GM23338 (cell line): Measurements from ENCODE around the gene CACNA1B. TPM values are rescaled to one million over a fixed set of nuclear protein-coding genes. Genes with fewer than 3 reads are reported as not detected.

Experiments used
- ATAC-seq: fragments of 200-7000 bp; cut with Tn5 transposase; 3 replicates; pipeline ENCODE4 v1.9.1; 2020
- DNase-seq: peaks from one replicate; pipeline ENCODE4 v3.0.0-alpha.2; 2015; ENCODE audit warnings: low spot score
- H2AFZ ChIP-seq: fragments of 200-600 bp; sonication (generic); 2 replicates; pipeline ENCODE4 v1.8.0; 2016; ENCODE audit warnings: antibody characterized with exemption, mild to moderate bottlenecking, moderate library complexity
- H3F3A ChIP-seq: fragments of 200-600 bp; sonication (generic); replicated peaks from 2 replicates; pipeline ENCODE4 v1.8.0; 2017; ENCODE audit warnings: antibody characterized with exemption, mixed run types, low read depth
- H3K27ac ChIP-seq: fragments of 200-600 bp; sonication (generic); 2 replicates; pipeline ENCODE4 v1.6.1; 2016; ENCODE audit warnings: low read depth
- H3K27me3 ChIP-seq: fragments of 200-600 bp; sonication (generic); 2 replicates; pipeline ENCODE4 v1.8.0; 2016; ENCODE audit warnings: mild to moderate bottlenecking, mixed run types, moderate library complexity; ENCODE audit not compliant: insufficient read depth
- H3K36me3 ChIP-seq: fragments of 200-600 bp; sonication (generic); 2 replicates; pipeline ENCODE4 v1.8.0; 2016; ENCODE audit warnings: mild to moderate bottlenecking; ENCODE audit not compliant: insufficient read depth
- H3K4me1 ChIP-seq: fragments of 200-600 bp; sonication (generic); 2 replicates; pipeline ENCODE4 v1.8.0; 2016; ENCODE audit warnings: mild to moderate bottlenecking, moderate library complexity; ENCODE audit not compliant: insufficient read depth
- H3K4me2 ChIP-seq: fragments of 200-600 bp; sonication (generic); 2 replicates; pipeline ENCODE4 v1.7.1; 2017; ENCODE audit warnings: mixed run types
- H3K4me3 ChIP-seq: fragments of 200-600 bp; sonication (generic); 2 replicates; pipeline ENCODE4 v1.6.1; 2016; ENCODE audit warnings: mixed run types
- H3K79me2 ChIP-seq: fragments of 200-600 bp; sonication (generic); replicated peaks from 2 replicates; pipeline ENCODE4 v1.8.0; 2017; ENCODE audit warnings: mild to moderate bottlenecking; ENCODE audit not compliant: insufficient read depth
- H3K9me2 ChIP-seq: fragments of 200-600 bp; sonication (generic); 2 replicates; pipeline ENCODE4 v1.8.0; 2017; ENCODE audit not compliant: insufficient read depth
- H4K20me1 ChIP-seq: fragments of 200-600 bp; sonication (generic); replicated peaks from 2 replicates; pipeline ENCODE4 v1.8.0; 2017; ENCODE audit warnings: mild to moderate bottlenecking; ENCODE audit not compliant: insufficient read depth
- H3K27ac Mint-ChIP-seq: 2 replicates; pipeline ENCODE4 v1.8.0; 2020; ENCODE audit warnings: inconsistent platforms, mild to moderate bottlenecking, moderate library complexity, mixed read lengths
- H3K27me3 Mint-ChIP-seq: 3 replicates; pipeline ENCODE4 v1.8.0; 2022; ENCODE audit warnings: low read depth, mild to moderate bottlenecking, moderate library complexity, mixed read lengths, inconsistent platforms; ENCODE audit not compliant: insufficient read depth, poor library complexity
- H3K36me3 Mint-ChIP-seq: 3 replicates; pipeline ENCODE4 v1.8.0; 2021; ENCODE audit warnings: low read depth, mild to moderate bottlenecking, inconsistent platforms, moderate library complexity, mixed read lengths
- H3K4me1 Mint-ChIP-seq: 3 replicates; pipeline ENCODE4 v1.8.0; 2020; ENCODE audit warnings: mild to moderate bottlenecking, inconsistent platforms, mixed read lengths
- H3K4me3 Mint-ChIP-seq: 3 replicates; pipeline ENCODE4 v1.8.0; 2021; ENCODE audit warnings: moderate library complexity, mild to moderate bottlenecking, inconsistent platforms, mixed read lengths
- H3K9me3 Mint-ChIP-seq: 3 replicates; pipeline ENCODE4 v1.8.0; 2020; ENCODE audit warnings: moderate library complexity, mild to moderate bottlenecking, inconsistent platforms, mixed read lengths
- CREB1 ChIP-seq: fragments of 250-450 bp; sonication (Bioruptor Pico); IDR thresholded peaks from 2 replicates; pipeline ENCODE4 v1.5.0; 2020; ENCODE audit warnings: low read depth, mild to moderate bottlenecking, moderate library complexity
- CTCF ChIP-seq, 2 experiments: fragments of 200-600 bp in 1 of 2; sonication (generic) in 1 of 2; conservative IDR thresholded peaks; 2 replicates each; pipeline versions ENCODE4 v1.5.1 to v1.6.1; 2016 to 2017; ENCODE audit warnings: antibody characterized with exemption in 2 of 2, low read depth in 2 of 2, mild to moderate bottlenecking in 2 of 2, moderate library complexity in 1 of 2
- ETS1 ChIP-seq: IDR thresholded peaks from 2 replicates; pipeline ENCODE4 v1.6.1; 2016; ENCODE audit warnings: antibody characterized with exemption
- EZH2 ChIP-seq: fragments of 200-600 bp; sonication (generic); IDR thresholded peaks from one replicate; pipeline ENCODE4 v1.8.0; 2017; ENCODE audit warnings: antibody characterized with exemption, mild to moderate bottlenecking, low read depth; ENCODE audit not compliant: unreplicated experiment
- EZH2phosphoT487 ChIP-seq: fragments of 200-600 bp; sonication (generic); IDR thresholded peaks from one replicate; pipeline ENCODE4 v1.8.1; 2018; ENCODE audit warnings: antibody characterized with exemption; ENCODE audit not compliant: unreplicated experiment
- JUNB ChIP-seq: IDR thresholded peaks from one replicate; pipeline ENCODE4 v1.6.1; 2016; ENCODE audit warnings: antibody characterized with exemption; ENCODE audit not compliant: unreplicated experiment
- NANOG ChIP-seq: IDR thresholded peaks from 2 replicates; pipeline ENCODE4 v1.6.1; 2016; ENCODE audit warnings: antibody characterized with exemption, borderline replicate concordance
- POLR2AphosphoS5 ChIP-seq: IDR thresholded peaks from 2 replicates; pipeline ENCODE4 v1.6.1; 2016; ENCODE audit warnings: antibody characterized with exemption, low read depth
- REST ChIP-seq: IDR thresholded peaks from one replicate; pipeline ENCODE4 v1.6.1; 2018; ENCODE audit warnings: antibody characterized with exemption; ENCODE audit not compliant: unreplicated experiment
- STAT1 ChIP-seq: IDR thresholded peaks from one replicate; pipeline ENCODE4 v1.6.1; 2016; ENCODE audit warnings: antibody characterized with exemption; ENCODE audit not compliant: unreplicated experiment
- ZNF114 ChIP-seq: fragments of 250-450 bp; sonication (Bioruptor Pico); IDR thresholded peaks from 2 replicates; pipeline ENCODE4 v1.5.0; 2020; ENCODE audit warnings: mild to moderate bottlenecking, moderate library complexity
- ZNF331 ChIP-seq: fragments of 250-450 bp; sonication (Bioruptor Pico); IDR thresholded peaks from 2 replicates; pipeline ENCODE4 v1.5.0; 2020; ENCODE audit warnings: low read depth, mild to moderate bottlenecking, moderate library complexity
- ZNF462 ChIP-seq: fragments of 250-450 bp; sonication (Bioruptor Pico); IDR thresholded peaks from 2 replicates; pipeline ENCODE4 v1.5.0; 2020; ENCODE audit warnings: mild to moderate bottlenecking, moderate library complexity
- polyA plus RNA-seq: library from polyadenylated mRNA; unstranded; fragments of >200 nt; fragmentation: Nextera tagmentation; extraction: Ambion mirVana; gene quantifications from 2 replicates; pipeline ENCODE4 v1.2.1, GENCODE V29; 2016
- total RNA-seq: library from RNA; depleted of rRNA; stranded (reverse); fragments of >200 nt; shearing (Covaris generic); gene quantifications from 2 replicates; pipeline ENCODE4 v1.2.3, GENCODE V29; 2014

The CACNA1B gene
- total and polyA plus RNA-seq, 2 experiments from 2014 or later: 1.1 to 10.4 TPM

- Histone ChIP-seq H3K27ac (no peak overlapping the region), H3K9me2 (no peaks in the 10 kb centered on the region), H3K4me2 (no peak overlapping the region), H3K27me3 (no peaks in the 10 kb centered on the region), H4K20me1 (no peaks in the 10 kb centered on the region), H3F3A (no peaks in the 10 kb centered on the region), H3K79me2 (no peaks in the 10 kb centered on the region), H3K36me3 (no peaks in the 10 kb centered on the region), H2AFZ (no peak overlapping the region), H3K4me1 (no peaks in the 10 kb centered on the region), H3K4me3 (no peak overlapping the region)
- Mint-ChIP-seq H3K27ac (no peak overlapping the region), H3K4me1 (peaks cover 8% of the 10 kb centered on the region; the same call in 2 of the 3 replicates), H3K27me3 (peaks cover 2% of the 10 kb centered on the region), H3K9me3 (no peaks in the 10 kb centered on the region; the same call in 1 of the 3 replicates), H3K4me3 (no peak overlapping the region), H3K36me3 (peaks cover 3% of the 10 kb centered on the region; the same call in 2 of the 3 replicates)
- ATAC-seq (no peak), DNase-seq (no peak)
- TF ChIP-seq ZNF114 (no peak), POLR2AphosphoS5 (no peak), NANOG (no peak), ZNF462 (CRISPR knock-in tag) (no peak), ETS1 (no peak), CTCF (conservative IDR thresholded peaks at IDR 0.05; ENCODE audit: low read depth in 2 of 2) (no peak), ZNF331 (CRISPR knock-in tag) (no peak), STAT1 (no peak), EZH2phosphoT487 (no peak), EZH2 (no peak), CREB1 (CRISPR knock-in tag) (no peak), REST (no peak), JUNB (no peak)
Measured at GRCh38 chr9:138014563-138014945, 137.0 kb downstream of the CACNA1B start.
